GM12878 (cell line): ENCODE data around the gene EMILIN2. TPM values are rescaled to one million over a fixed set of nuclear protein-coding genes. Genes with fewer than 3 reads are reported as not detected.

Source experiments
- ATAC-seq: fragments of 200-7000 bp; cut with Tn5 transposase; 3 replicates; pipeline ENCODE4 v1.9.1; 2020; ENCODE audit warnings: mild to moderate bottlenecking, moderate library complexity
- BruUV-seq: library from RNA; stranded (reverse); fragments of 400-500 nt; replicated peaks from 2 replicates; lab custom pipeline; 2021; lab: Mats Ljungman, UMichigan
- CTCF ChIA-PET: fragments of 300-600 bp; sonication (Branson Sonifier 250); formaldehyde crosslinking; extraction: SDS; loops from one replicate; lab custom pipeline; 2021; ENCODE audit warnings: inconsistent platforms; lab: Yijun Ruan, JAX
- POLR2A ChIA-PET: fragments of 350-600 bp; formaldehyde crosslinking; extraction: SDS; loops from one replicate; lab custom pipeline; 2021; ENCODE audit warnings: inconsistent platforms; lab: Charles Lee
- RAD21 ChIA-PET: fragments of 300-600 bp; sonication (Branson Sonifier 250); formaldehyde crosslinking; loops from one replicate; lab custom pipeline; 2023; ENCODE audit warnings: antibody characterized with exemption; ENCODE audit not compliant: unreplicated experiment; lab: Charles Lee
- SMC1A ChIA-PET: fragments of 300-600 bp; sonication (Branson Sonifier 250); formaldehyde crosslinking; loops from one replicate; lab custom pipeline; 2023; ENCODE audit not compliant: unreplicated experiment, uncharacterized antibody; lab: Charles Lee
- DNase-seq: peaks from one replicate; pipeline ENCODE4 v3.0.0-alpha.2; 2011; ENCODE audit warnings: low read depth, low spot score
- FAIRE-seq: peaks from 3 replicates; lab custom pipeline; 2011; peaks lifted over from hg19 to GRCh38; lab: Jason Lieb, UNC
- H2AFZ ChIP-seq: 2 replicates; pipeline ENCODE4 v1.6.0; 2011; ENCODE audit warnings: low read depth, low read length, control low read depth; ENCODE audit not compliant: control insufficient read depth
- H3K27ac ChIP-seq: 2 replicates; pipeline ENCODE4 v1.5.1; 2011; ENCODE audit warnings: control low read depth; ENCODE audit not compliant: control insufficient read depth, insufficient read depth
- H3K27me3 ChIP-seq, 2 experiments: replicated peaks in 1 of 2; 2 replicates each; pipeline versions ENCODE4 v1.6.0 to v1.6.1; 2011; ENCODE audit warnings: low read length in 1 of 2; ENCODE audit not compliant: control insufficient read depth in 2 of 2, insufficient read depth in 2 of 2
- H3K36me3 ChIP-seq, 2 experiments: 2 replicates each; pipeline ENCODE4 v1.5.1; 2011; ENCODE audit warnings: low read length in 1 of 2; ENCODE audit not compliant: control insufficient read depth in 2 of 2, insufficient read depth in 2 of 2
- H3K4me1 ChIP-seq: 2 replicates; pipeline ENCODE4 v1.6.1; 2011; ENCODE audit warnings: mild to moderate bottlenecking, low read length, moderate library complexity, mixed read lengths; ENCODE audit not compliant: control insufficient read depth, insufficient read depth
- H3K4me2 ChIP-seq: 2 replicates; pipeline ENCODE4 v1.6.0; 2011; ENCODE audit warnings: control low read depth; ENCODE audit not compliant: control insufficient read depth, insufficient read depth
- H3K4me3 ChIP-seq: fragments of 200-600 bp; sonication (generic); 2 replicates; pipeline ENCODE4 v1.5.1; 2016
- H3K79me2 ChIP-seq: 2 replicates; pipeline ENCODE4 v1.6.0; 2011; ENCODE audit warnings: low read length; ENCODE audit not compliant: control insufficient read depth, insufficient read depth
- H3K9ac ChIP-seq: 2 replicates; pipeline ENCODE4 v1.8.0; 2011; ENCODE audit warnings: low read length, control low read depth, mixed read lengths; ENCODE audit not compliant: control insufficient read depth, insufficient read depth
- H3K9me3 ChIP-seq: replicated peaks from 3 replicates; pipeline ENCODE4 v1.5.1; 2011; ENCODE audit warnings: mild to moderate bottlenecking, low read length; ENCODE audit not compliant: control insufficient read depth, insufficient read depth
- H4K20me1 ChIP-seq: 2 replicates; pipeline ENCODE4 v1.6.0; 2011; ENCODE audit not compliant: control insufficient read depth, insufficient read depth
- BRCA1 ChIP-seq: IDR thresholded peaks from 2 replicates; pipeline ENCODE4 v1.6.1; 2011; ENCODE audit warnings: low read depth, low read length, improper control_type of control experiment
- CBFB ChIP-seq: IDR thresholded peaks from 2 replicates; pipeline ENCODE4 v1.6.1; 2016; ENCODE audit warnings: antibody characterized with exemption, low read depth
- HDAC2 ChIP-seq: fragments of 200-600 bp; sonication (generic); IDR thresholded peaks from 2 replicates; pipeline ENCODE4 v1.6.1; 2017
- NFXL1 ChIP-seq: fragments of 450-650 bp; IDR thresholded peaks from 2 replicates; pipeline ENCODE4 v1.6.1; 2017; ENCODE audit warnings: antibody characterized with exemption, mild to moderate bottlenecking, borderline replicate concordance
- ZNF622 ChIP-seq: fragments of 450-650 bp; IDR thresholded peaks from 2 replicates; pipeline ENCODE4 v1.6.1; 2017; ENCODE audit warnings: mild to moderate bottlenecking, inconsistent platforms
- WGBS: methylation state at CpG from one replicate; pipeline ENCODE4 v1.1.6; 2016; ENCODE audit warnings: low lambda C conversion rate; ENCODE audit not compliant: insufficient replicate concordance, insufficient coverage; ENCODE audit errors: missing lambda C conversion rate; 5-methylcytosine and 5-hydroxymethylcytosine counted together
- in situ Hi-C: fragments of 300-500 bp; cut with MboI; formaldehyde crosslinking; loops from 9 replicates; pipeline ENCODE4 v1.14.3; 2018; ENCODE audit warnings: mixed read lengths
- intact Hi-C: fragments of 100-400 bp; cut with micrococcal nuclease; formaldehyde crosslinking; loops from one replicate; pipeline ENCODE4 v1.14.2; 2022; ENCODE audit not compliant: unreplicated experiment
- polyA plus RNA-seq, 11 experiments: library from polyadenylated mRNA; depleted of rRNA in 4 of 11; unstranded in 6 of 11; stranded (reverse) in 5 of 11; fragments of >200 nt; fragmentation: Nextera tagmentation in 4 of 11; fragmentation: Illumina TruSeq in 1 of 11; extraction: Ambion mirVana in 4 of 11; extraction: Trizol in 1 of 11; gene quantifications; 1 replicate in 1 of 11; 2 replicates in 10 of 11; pipeline versions ENCODE4 v1.2.1 to v1.2.3, GENCODE V29; 2011 to 2016; ENCODE audit warnings: inconsistent platforms in 2 of 11, missing spikeins in 2 of 11, low read depth in 1 of 11
- total RNA-seq, 4 experiments: library from RNA; depleted of rRNA in 3 of 4; stranded (reverse); fragments of >200 nt in 3 of 4; fragmentation: Illumina TruSeq in 1 of 4; extraction: Trizol in 1 of 4; gene quantifications; 2 replicates each; pipeline versions ENCODE4 v1.2.1 to v1.2.3, GENCODE V29; 2013 to 2021
- TF ChIP-seq, protein P1 (sequence below): fragments of 450-650 bp; formaldehyde crosslinking; IDR thresholded peaks from 2 replicates; pipeline ENCODE4 v1.4.0; 2022; ENCODE audit warnings: mild to moderate bottlenecking, moderate library complexity

Gene EMILIN2
- total and polyA plus RNA-seq, 10 of the 15 experiments (the other 5 are each of a cell fraction or from before 2014, with no cell fraction given), result 0.58 to 18.4 (median 5.9) TPM

DNA sequence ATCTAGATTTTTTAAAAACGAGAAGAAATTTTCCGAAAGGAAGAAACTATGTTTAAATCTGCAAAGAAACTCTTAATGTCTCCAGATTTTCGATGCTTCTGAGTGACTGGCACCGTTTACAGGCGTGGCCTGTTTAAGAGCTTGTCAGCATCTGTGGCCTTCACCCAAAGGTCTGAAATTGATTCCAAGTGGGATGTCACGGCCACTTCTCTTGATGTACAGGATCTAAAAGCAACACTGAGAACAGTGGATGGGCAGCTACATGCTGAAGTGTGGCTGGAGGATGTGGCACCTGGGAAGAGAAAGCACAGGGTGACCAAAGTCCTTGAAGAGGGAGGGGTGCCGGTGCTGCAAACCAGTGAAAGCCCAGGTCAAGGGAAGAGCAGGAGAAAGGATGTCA lies 28.0 kb downstream of the EMILIN2 start:
- CTCF ChIA-PET, result interaction anchor here (0.6 kb wide), 2 partner anchors 267 to 268 kb away, joined by 3 read pairs; no protein-coding TSS in a partner anchor
- FAIRE-seq (no peak), ATAC-seq (no peak), DNase-seq (no peak)
- no peaks in the 10 kb centered on the region for H3K27me3 ChIP-seq
- H3K27ac ChIP-seq, result no peak overlapping the region
- no TSS peak for BruUV-seq
- intact Hi-C loops, result no loop called here
- H4K20me1 ChIP-seq, result no peaks in the 10 kb centered on the region
- H3K9me3 ChIP-seq, result no peaks in the 10 kb centered on the region
- H3K36me3 ChIP-seq, result no peaks in the 10 kb centered on the region
- SMC1A ChIA-PET, result interaction anchor here (0.5 kb wide), 1 partner anchor 13 kb away, joined by 3 read pairs; no protein-coding TSS in a partner anchor
- POLR2A ChIA-PET, result no interaction called here
- H3K9ac ChIP-seq, result no peak overlapping the region
- H3K4me1 ChIP-seq, result no peaks in the 10 kb centered on the region
- RAD21 ChIA-PET, result no interaction called here
- in situ Hi-C loops, result no loop called here
- TF ChIP-seq ZNF622, result no peak
- no peak for TF ChIP-seq CBFB
- no peak for TF ChIP-seq HDAC2
- TF ChIP-seq NFXL1, result no peak
- TF ChIP-seq BRCA1, result no peak
- TF ChIP-seq, protein P1, sequence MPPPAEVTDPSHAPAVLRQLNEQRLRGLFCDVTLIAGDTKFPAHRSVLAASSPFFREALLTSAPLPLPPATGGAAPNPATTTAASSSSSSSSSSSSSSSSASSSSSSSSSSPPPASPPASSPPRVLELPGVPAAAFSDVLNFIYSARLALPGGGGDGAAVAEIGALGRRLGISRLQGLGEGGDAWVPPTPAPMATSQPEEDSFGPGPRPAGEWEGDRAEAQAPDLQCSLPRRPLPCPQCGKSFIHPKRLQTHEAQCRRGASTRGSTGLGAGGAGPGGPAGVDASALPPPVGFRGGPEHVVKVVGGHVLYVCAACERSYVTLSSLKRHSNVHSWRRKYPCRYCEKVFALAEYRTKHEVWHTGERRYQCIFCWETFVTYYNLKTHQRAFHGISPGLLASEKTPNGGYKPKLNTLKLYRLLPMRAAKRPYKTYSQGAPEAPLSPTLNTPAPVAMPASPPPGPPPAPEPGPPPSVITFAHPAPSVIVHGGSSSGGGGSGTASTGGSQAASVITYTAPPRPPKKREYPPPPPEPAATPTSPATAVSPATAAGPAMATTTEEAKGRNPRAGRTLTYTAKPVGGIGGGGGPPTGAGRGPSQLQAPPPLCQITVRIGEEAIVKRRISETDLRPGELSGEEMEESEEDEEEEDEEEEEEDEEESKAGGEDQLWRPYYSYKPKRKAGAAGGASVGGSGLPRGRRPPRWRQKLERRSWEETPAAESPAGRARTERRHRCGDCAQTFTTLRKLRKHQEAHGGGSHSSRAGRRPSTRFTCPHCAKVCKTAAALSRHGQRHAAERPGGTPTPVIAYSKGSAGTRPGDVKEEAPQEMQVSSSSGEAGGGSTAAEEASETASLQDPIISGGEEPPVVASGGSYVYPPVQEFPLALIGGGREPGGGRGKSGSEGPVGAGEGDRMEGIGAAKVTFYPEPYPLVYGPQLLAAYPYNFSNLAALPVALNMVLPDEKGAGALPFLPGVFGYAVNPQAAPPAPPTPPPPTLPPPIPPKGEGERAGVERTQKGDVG (CRISPR knock-in tag), result no peak
- TF ChIP-seq, all 136 proteins: peak for 0
- Histone ChIP-seq H2AFZ (no peak overlapping the region), H3K79me2 (no peaks in the 10 kb centered on the region), H3K4me3 (no peak overlapping the region), H3K4me2 (no peak overlapping the region)
- 17% methylated on average over 7 of the region's 7 CpGs for WGBS
